ENCODE measurements around the gene CHTF18. TPM values are rescaled to one million over a fixed set of nuclear protein-coding genes. Genes with fewer than 3 reads are reported as not detected.

The CHTF18 gene
- total RNA-seq, 2 experiments from 2014 or later: 30.7 to 31.1 TPM

DNA sequence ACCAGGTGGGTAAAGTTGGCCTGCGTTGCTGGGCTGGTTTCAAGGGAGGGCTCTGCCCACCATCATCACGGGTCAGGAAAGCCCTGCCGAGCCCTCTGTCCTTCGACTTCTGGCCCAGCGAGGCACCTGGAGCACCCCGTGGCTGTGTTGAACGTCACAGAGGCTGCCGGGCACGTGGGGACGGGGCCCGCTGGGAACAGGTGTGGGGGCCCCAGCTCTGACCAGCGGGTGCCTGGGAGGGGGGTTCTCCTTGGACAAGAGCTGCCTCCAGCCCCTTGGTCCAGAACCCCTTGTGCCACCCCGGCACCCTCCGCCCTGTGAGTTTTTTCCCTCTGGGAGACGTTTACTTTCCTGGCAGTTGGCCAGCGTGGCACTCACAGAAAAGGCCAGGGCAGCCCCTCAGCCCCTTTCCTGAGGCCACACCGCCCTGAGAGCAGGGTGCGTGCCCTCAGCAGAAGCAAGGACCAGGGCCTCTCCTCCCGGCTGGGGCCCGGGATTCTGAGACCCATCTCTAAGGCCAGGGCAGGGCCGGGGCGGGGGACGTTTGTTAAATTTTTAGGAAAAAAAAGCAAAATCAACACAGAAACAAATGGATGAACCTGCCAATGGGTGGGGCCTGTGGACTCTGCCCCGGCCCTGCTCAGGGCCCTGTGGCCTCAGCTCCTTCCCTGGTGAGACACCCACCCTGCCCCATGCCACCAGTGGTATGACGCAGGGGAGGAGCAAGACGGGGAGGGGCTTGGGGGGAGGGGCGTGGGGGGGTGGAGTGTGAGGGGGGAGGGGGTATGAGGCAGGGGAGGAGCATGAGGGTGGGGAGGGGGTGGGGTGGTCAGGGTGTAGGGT, 43.4 kb downstream of the CHTF18 start:
- ATAC-seq (ENCODE audit: poor library complexity): no peak
- peaks cover 13 to 27% of the 10 kb centered on the region in 2 experiments for H3K9me3 ChIP-seq (ENCODE audit: control insufficient read depth in 1 of 2, insufficient read depth in 1 of 2, low read length in 2 of 2)
- TF ChIP-seq, protein P1, sequence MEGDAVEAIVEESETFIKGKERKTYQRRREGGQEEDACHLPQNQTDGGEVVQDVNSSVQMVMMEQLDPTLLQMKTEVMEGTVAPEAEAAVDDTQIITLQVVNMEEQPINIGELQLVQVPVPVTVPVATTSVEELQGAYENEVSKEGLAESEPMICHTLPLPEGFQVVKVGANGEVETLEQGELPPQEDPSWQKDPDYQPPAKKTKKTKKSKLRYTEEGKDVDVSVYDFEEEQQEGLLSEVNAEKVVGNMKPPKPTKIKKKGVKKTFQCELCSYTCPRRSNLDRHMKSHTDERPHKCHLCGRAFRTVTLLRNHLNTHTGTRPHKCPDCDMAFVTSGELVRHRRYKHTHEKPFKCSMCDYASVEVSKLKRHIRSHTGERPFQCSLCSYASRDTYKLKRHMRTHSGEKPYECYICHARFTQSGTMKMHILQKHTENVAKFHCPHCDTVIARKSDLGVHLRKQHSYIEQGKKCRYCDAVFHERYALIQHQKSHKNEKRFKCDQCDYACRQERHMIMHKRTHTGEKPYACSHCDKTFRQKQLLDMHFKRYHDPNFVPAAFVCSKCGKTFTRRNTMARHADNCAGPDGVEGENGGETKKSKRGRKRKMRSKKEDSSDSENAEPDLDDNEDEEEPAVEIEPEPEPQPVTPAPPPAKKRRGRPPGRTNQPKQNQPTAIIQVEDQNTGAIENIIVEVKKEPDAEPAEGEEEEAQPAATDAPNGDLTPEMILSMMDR (IDR thresholded peaks at IDR 0.05): no peak
- H3K27ac Mint-ChIP-seq: no peak overlapping the region
- no peaks in the 10 kb centered on the region for H3K27me3 ChIP-seq (ENCODE audit: control insufficient read depth in 1 of 2, insufficient read depth in 2 of 2, low read length in 2 of 2)
- peaks cover 3% of the 10 kb centered on the region for H3K4me1 ChIP-seq (ENCODE audit: insufficient read depth, low read length)
- no peak overlapping the region for H3K4me3 ChIP-seq (ENCODE audit: low read length)
- H3K4me1 Mint-ChIP-seq (ENCODE audit: low read depth): no peaks in the 10 kb centered on the region
- H3K36me3 ChIP-seq (ENCODE audit: insufficient read depth, low read length): no peaks in the 10 kb centered on the region
- H3K27ac ChIP-seq (ENCODE audit: low read depth in 1 of 2, low read length in 2 of 2): no peak overlapping the region
- intact Hi-C loops (cut with DNase I, micrococcal nuclease): no loop called here
- peaks cover 2% of the 10 kb centered on the region for H3K9me3 Mint-ChIP-seq
- H3K27me3 Mint-ChIP-seq: peaks cover 10% of the 10 kb centered on the region
- ChIA-PET CTCF (no interaction called here), POLR2A (no interaction called here)
- H3K4me3 Mint-ChIP-seq: no peak overlapping the region
- DNase-seq: no peak
- H3K36me3 Mint-ChIP-seq (ENCODE audit: low read depth): no peaks in the 10 kb centered on the region

DNA sequence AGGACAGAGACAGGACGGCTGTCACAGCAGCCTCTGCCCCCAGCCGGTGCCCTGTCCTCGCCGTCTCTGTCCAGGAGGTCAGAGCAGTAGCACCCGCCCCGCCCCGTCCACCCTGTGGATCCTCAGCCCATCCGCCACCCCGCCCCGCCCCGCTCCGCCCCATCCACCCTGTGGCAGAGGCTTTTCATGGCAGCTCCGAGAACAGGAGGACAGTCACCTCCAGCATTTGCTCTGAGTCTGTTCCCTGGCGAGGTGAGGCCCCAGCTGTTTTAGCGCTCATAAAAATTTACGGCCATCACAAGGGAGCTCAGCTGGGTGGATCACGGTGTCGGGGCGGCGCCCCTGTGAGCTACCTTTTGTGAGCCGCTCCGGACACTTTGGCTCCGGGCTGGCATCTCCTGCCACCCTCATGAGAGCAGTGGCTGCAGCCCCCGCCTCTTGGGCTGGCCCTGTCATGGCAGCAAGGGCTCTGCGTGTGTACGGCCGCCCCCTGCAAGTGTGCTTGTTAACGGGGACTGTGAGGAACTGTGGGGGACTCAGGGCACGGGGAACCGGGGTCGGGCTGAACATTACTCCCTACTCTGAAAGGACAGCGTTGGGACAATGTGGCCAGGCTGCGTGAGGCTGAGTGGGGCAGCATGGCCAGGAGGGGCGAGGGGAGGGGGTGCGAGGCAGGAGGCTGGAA, 44.4 kb downstream of the CHTF18 start:
- Mint-ChIP-seq H3K4me1 (ENCODE audit: low read depth) (no peaks in the 10 kb centered on the region), H3K4me3 (no peak overlapping the region), H3K36me3 (ENCODE audit: low read depth) (no peaks in the 10 kb centered on the region), H3K27ac (no peak overlapping the region), H3K9me3 (peaks cover 2% of the 10 kb centered on the region), H3K27me3 (peaks cover 10% of the 10 kb centered on the region)
- Histone ChIP-seq H3K9me3 (ENCODE audit: control insufficient read depth in 1 of 2, insufficient read depth in 1 of 2, low read length in 2 of 2) (peaks cover 17 to 35% of the 10 kb centered on the region in 2 experiments), H3K4me3 (ENCODE audit: low read length) (no peak overlapping the region), H3K27ac (ENCODE audit: low read depth in 1 of 2, low read length in 2 of 2) (no peak overlapping the region), H3K4me1 (ENCODE audit: insufficient read depth, low read length) (peaks cover 3% of the 10 kb centered on the region), H3K27me3 (ENCODE audit: control insufficient read depth in 1 of 2, insufficient read depth in 2 of 2, low read length in 2 of 2) (no peaks in the 10 kb centered on the region), H3K36me3 (ENCODE audit: insufficient read depth, low read length) (no peaks in the 10 kb centered on the region)
- no peak for DNase-seq
- POLR2A ChIA-PET: no interaction called here
- intact Hi-C loops (cut with DNase I, micrococcal nuclease): no loop called here
- TF ChIP-seq, protein P1 (IDR thresholded peaks at IDR 0.05): no peak
- no peak for ATAC-seq (ENCODE audit: poor library complexity)
- CTCF ChIA-PET: no interaction called here

DNA sequence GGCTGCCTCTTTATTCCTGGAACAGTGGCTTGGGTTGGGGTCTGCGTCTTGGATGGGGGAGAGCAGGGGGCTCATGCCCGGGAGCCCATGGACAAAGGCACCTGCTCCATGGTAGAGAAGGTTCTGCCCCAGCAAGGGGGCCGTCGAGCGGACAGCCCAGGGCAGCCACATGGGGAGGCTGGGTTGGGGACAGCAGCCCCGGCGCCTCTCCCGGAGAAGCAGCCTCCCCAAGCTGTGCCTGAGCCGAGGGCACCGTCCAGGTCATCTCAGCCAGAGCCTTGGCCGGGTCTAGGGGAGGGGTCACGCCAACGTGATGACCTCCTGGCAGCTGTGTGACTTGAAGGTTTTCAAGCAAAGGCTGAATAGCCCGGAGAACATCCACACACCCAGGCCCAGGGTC, 45.0 kb downstream of the CHTF18 start:
- no peak for ATAC-seq (ENCODE audit: poor library complexity)
- H3K27me3 Mint-ChIP-seq: peaks cover 10% of the 10 kb centered on the region
- CTCF ChIA-PET: no interaction called here
- H3K4me3 Mint-ChIP-seq: no peak overlapping the region
- no peak overlapping the region for H3K27ac Mint-ChIP-seq
- Histone ChIP-seq H3K4me1 (ENCODE audit: insufficient read depth, low read length) (peaks cover 3% of the 10 kb centered on the region), H3K27me3 (ENCODE audit: control insufficient read depth in 1 of 2, insufficient read depth in 2 of 2, low read length in 2 of 2) (no peaks in the 10 kb centered on the region), H3K4me3 (ENCODE audit: low read length) (no peak overlapping the region), H3K27ac (ENCODE audit: low read depth in 1 of 2, low read length in 2 of 2) (no peak overlapping the region), H3K36me3 (ENCODE audit: insufficient read depth, low read length) (no peaks in the 10 kb centered on the region), H3K9me3 (ENCODE audit: control insufficient read depth in 1 of 2, insufficient read depth in 1 of 2, low read length in 2 of 2) (peaks cover 17 to 36% of the 10 kb centered on the region in 2 experiments)
- POLR2A ChIA-PET: no interaction called here
- intact Hi-C loops (cut with DNase I, micrococcal nuclease): no loop called here
- H3K36me3 Mint-ChIP-seq (ENCODE audit: low read depth): no peaks in the 10 kb centered on the region
- TF ChIP-seq, protein P1 (IDR thresholded peaks at IDR 0.05): no peak
- H3K9me3 Mint-ChIP-seq: peaks cover 2% of the 10 kb centered on the region
- no peak for DNase-seq
- no peaks in the 10 kb centered on the region for H3K4me1 Mint-ChIP-seq (ENCODE audit: low read depth)

Measured in CD4-positive, alpha-beta T cell (primary cell).